GM23338 (cell line): Measurements from ENCODE around the gene ALOX15.

Experiments
- CREB1 ChIP-seq: fragments of 250-450 bp; sonication (Bioruptor Pico); IDR thresholded peaks from 2 replicates; pipeline ENCODE4 v1.5.0; 2020; ENCODE audit warnings: low read depth, mild to moderate bottlenecking, moderate library complexity
- CTCF ChIP-seq, 2 experiments: fragments of 200-600 bp in 1 of 2; sonication (generic) in 1 of 2; conservative IDR thresholded peaks; 2 replicates each; pipeline versions ENCODE4 v1.5.1 to v1.6.1; 2016 to 2017; ENCODE audit warnings: antibody characterized with exemption in 2 of 2, low read depth in 2 of 2, mild to moderate bottlenecking in 2 of 2, moderate library complexity in 1 of 2
- ETS1 ChIP-seq: IDR thresholded peaks from 2 replicates; pipeline ENCODE4 v1.6.1; 2016; ENCODE audit warnings: antibody characterized with exemption
- EZH2 ChIP-seq: fragments of 200-600 bp; sonication (generic); IDR thresholded peaks from one replicate; pipeline ENCODE4 v1.8.0; 2017; ENCODE audit warnings: antibody characterized with exemption, mild to moderate bottlenecking, low read depth; ENCODE audit not compliant: unreplicated experiment
- EZH2phosphoT487 ChIP-seq: fragments of 200-600 bp; sonication (generic); IDR thresholded peaks from one replicate; pipeline ENCODE4 v1.8.1; 2018; ENCODE audit warnings: antibody characterized with exemption; ENCODE audit not compliant: unreplicated experiment
- JUNB ChIP-seq: IDR thresholded peaks from one replicate; pipeline ENCODE4 v1.6.1; 2016; ENCODE audit warnings: antibody characterized with exemption; ENCODE audit not compliant: unreplicated experiment
- NANOG ChIP-seq: IDR thresholded peaks from 2 replicates; pipeline ENCODE4 v1.6.1; 2016; ENCODE audit warnings: antibody characterized with exemption, borderline replicate concordance
- POLR2AphosphoS5 ChIP-seq: IDR thresholded peaks from 2 replicates; pipeline ENCODE4 v1.6.1; 2016; ENCODE audit warnings: antibody characterized with exemption, low read depth
- REST ChIP-seq: IDR thresholded peaks from one replicate; pipeline ENCODE4 v1.6.1; 2018; ENCODE audit warnings: antibody characterized with exemption; ENCODE audit not compliant: unreplicated experiment
- ZNF114 ChIP-seq: fragments of 250-450 bp; sonication (Bioruptor Pico); IDR thresholded peaks from 2 replicates; pipeline ENCODE4 v1.5.0; 2020; ENCODE audit warnings: mild to moderate bottlenecking, moderate library complexity
- ZNF331 ChIP-seq: fragments of 250-450 bp; sonication (Bioruptor Pico); IDR thresholded peaks from 2 replicates; pipeline ENCODE4 v1.5.0; 2020; ENCODE audit warnings: low read depth, mild to moderate bottlenecking, moderate library complexity

DNA sequence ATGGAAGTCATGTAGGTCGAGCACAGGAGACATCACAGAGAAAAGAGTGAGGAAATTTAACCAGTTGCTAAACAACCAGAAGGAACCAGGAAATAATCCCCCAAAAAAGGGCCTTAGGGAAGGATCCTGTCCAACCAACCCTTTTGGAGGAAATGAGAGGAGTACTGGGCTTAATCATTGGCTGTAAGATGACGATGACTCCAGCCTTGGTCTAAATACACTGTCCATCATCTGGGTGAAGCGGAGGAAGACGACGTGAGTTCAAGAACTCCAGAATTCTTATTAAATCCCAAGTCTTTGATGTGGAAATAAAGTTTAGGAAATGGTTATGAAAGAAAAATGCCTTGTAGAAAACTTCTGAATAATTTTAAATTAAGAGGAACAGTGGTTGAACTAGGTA lies 11.5 kb upstream of the ALOX15 start:
- TF ChIP-seq POLR2AphosphoS5: no peak
- no peak for TF ChIP-seq CTCF (conservative IDR thresholded peaks at IDR 0.05; ENCODE audit: low read depth in 2 of 2)
- no peak for TF ChIP-seq CREB1 (CRISPR knock-in tag)
- no peak for TF ChIP-seq EZH2
- no peak for TF ChIP-seq REST
- no peak for TF ChIP-seq NANOG
- no peak for TF ChIP-seq EZH2phosphoT487
- no peak for TF ChIP-seq ZNF331
- TF ChIP-seq ZNF114 (CRISPR knock-in tag): no peak
- TF ChIP-seq ETS1: no peak
- no peak for TF ChIP-seq JUNB
